GM19035 (cell line): ENCODE measurements around the gene TPM2.

Experiments
- ATAC-seq: cut with Tn5 transposase; IDR thresholded peaks from one replicate; pipeline ENCODE4 v1.9.1; 2021; ENCODE audit not compliant: unreplicated experiment

Gene TPM2

GRCh38 chr9:35689542-35690293, at the start of gene TPM2:
Gene TPM2 (minus strand): TSS chr9:35689925. CDS start chr9:35689817, 108 bp downstream.
- no peak for ATAC-seq

- no peak for ATAC-seq
Observed at GRCh38 chr9:35738924-35739323, 49.2 kb upstream of the TPM2 start.

- ATAC-seq, result no peak
Observed at GRCh38 chr9:35738186-35738585, 48.5 kb upstream of the TPM2 start.

- no peak for ATAC-seq
Observed at GRCh38 chr9:35737143-35737542, 47.4 kb upstream of the TPM2 start.

GRCh38 chr9:35736201-35736633, 46.5 kb upstream of the TPM2 start:
- ATAC-seq, result no peak

GRCh38 chr9:35734096-35734495, 44.4 kb upstream of the TPM2 start:
- no peak for ATAC-seq

- ATAC-seq, result peak; percentile 12
Observed at GRCh38 chr9:35732800-35733541, 43.2 kb upstream of the TPM2 start.

GRCh38 chr9:35732185-35732799, 42.6 kb upstream of the TPM2 start, which contains the start of the genes CREB3 and TLN1:
Gene CREB3 (plus strand): TSS chr9:35732666. CDS start chr9:35732773, 107 bp downstream.
Gene TLN1 (minus strand): TSS chr9:35732195. CDS start chr9:35725694, 6,501 bp downstream.
- peak; percentile 75 for ATAC-seq

- no peak for ATAC-seq
Observed at GRCh38 chr9:35731415-35732184, 41.9 kb upstream of the TPM2 start.

- no peak for ATAC-seq
Observed at GRCh38 chr9:35730486-35730854, 40.7 kb upstream of the TPM2 start.

GRCh38 chr9:35729700-35730485, 40.2 kb upstream of the TPM2 start:
- ATAC-seq, result no peak

GRCh38 chr9:35729101-35729500, 39.4 kb upstream of the TPM2 start:
- no peak for ATAC-seq

GRCh38 chr9:35728041-35728971, 38.6 kb upstream of the TPM2 start:
- ATAC-seq, result no peak

- no peak for ATAC-seq
Observed at GRCh38 chr9:35727676-35728040, 37.9 kb upstream of the TPM2 start.

- no peak for ATAC-seq
Observed at GRCh38 chr9:35726931-35727330, 37.2 kb upstream of the TPM2 start.

- ATAC-seq, result no peak
Observed at GRCh38 chr9:35725362-35725761, 35.6 kb upstream of the TPM2 start.

GRCh38 chr9:35723908-35724307, 34.2 kb upstream of the TPM2 start:
- ATAC-seq, result no peak

- no peak for ATAC-seq
Observed at GRCh38 chr9:35723426-35723825, 33.7 kb upstream of the TPM2 start.

- ATAC-seq, result no peak
Observed at GRCh38 chr9:35719546-35719945, 29.8 kb upstream of the TPM2 start.
